Fibroblast of lung (primary cell): ENCODE results near the gene ATP6V0D1. TPM values are rescaled to one million over a fixed set of nuclear protein-coding genes. Genes with fewer than 3 reads are reported as not detected.

ENCODE experiments used
- DNase-seq, 2 donors: peaks; one replicate each; pipeline versions ENCODE4 v3.0.0 to v3.0.0-alpha.2; 2010; ENCODE audit warnings: low read depth in 2 of 2
- H2AFZ ChIP-seq: 2 replicates; pipeline ENCODE4 v1.5.1; 2012; ENCODE audit warnings: low read length, control low read depth, inconsistent platforms
- H3K27ac ChIP-seq: 2 replicates; pipeline ENCODE4 v1.5.1; 2011; ENCODE audit warnings: low read length, control low read depth; ENCODE audit not compliant: insufficient read depth
- H3K27me3 ChIP-seq: 2 replicates; pipeline ENCODE4 v1.5.1; 2011; ENCODE audit warnings: mild to moderate bottlenecking, low read length; ENCODE audit not compliant: control insufficient read depth, insufficient read depth
- H3K36me3 ChIP-seq: 2 replicates; pipeline ENCODE4 v1.5.1; 2011; ENCODE audit warnings: low read length; ENCODE audit not compliant: control insufficient read depth, insufficient read depth
- H3K4me1 ChIP-seq: 2 replicates; pipeline ENCODE4 v1.5.1; 2011; ENCODE audit warnings: low read length; ENCODE audit not compliant: control insufficient read depth, insufficient read depth; ENCODE audit errors: extremely low read depth
- H3K4me2 ChIP-seq: 2 replicates; pipeline ENCODE4 v1.5.1; 2011; ENCODE audit warnings: low read length, control low read depth; ENCODE audit not compliant: insufficient read depth; ENCODE audit errors: extremely low read depth
- H3K4me3 ChIP-seq, 4 experiments: fragments of 200-600 bp in 1 of 4; sonication (generic) in 1 of 4; replicated peaks in 1 of 4; 2 replicates each; pipeline ENCODE4 v1.5.1; 2011 to 2016; ENCODE audit warnings: low read length in 4 of 4, low read depth in 3 of 4, mild to moderate bottlenecking in 3 of 4, control low read depth in 2 of 4, inconsistent platforms in 1 of 4, mixed read lengths in 1 of 4; ENCODE audit not compliant: insufficient read depth in 1 of 4; ENCODE audit errors: control extremely low read depth in 1 of 4
- H3K79me2 ChIP-seq: 2 replicates; pipeline ENCODE4 v1.5.1; 2012; ENCODE audit warnings: mild to moderate bottlenecking, low read length, inconsistent platforms; ENCODE audit not compliant: control insufficient read depth, insufficient read depth
- H3K9ac ChIP-seq: 2 replicates; pipeline ENCODE4 v1.5.1; 2011; ENCODE audit warnings: mild to moderate bottlenecking, low read length, control low read depth; ENCODE audit not compliant: insufficient read depth
- H3K9me3 ChIP-seq: 2 replicates; pipeline ENCODE4 v1.5.1; 2012; ENCODE audit warnings: low read depth, low read length; ENCODE audit not compliant: control insufficient read depth, insufficient read depth
- H4K20me1 ChIP-seq: 2 replicates; pipeline ENCODE4 v1.5.1; 2011; ENCODE audit warnings: low read length; ENCODE audit not compliant: control insufficient read depth, insufficient read depth; ENCODE audit errors: extremely low read depth
- CTCF ChIP-seq, 2 donors: IDR thresholded peaks in 1 of 2; conservative IDR thresholded peaks in 1 of 2; 1 replicate in 1 of 2; 2 replicates in 1 of 2; pipeline ENCODE4 v1.5.1; 2011 to 2012; ENCODE audit warnings: low read length in 2 of 2, control low read depth in 1 of 2, inconsistent platforms in 1 of 2, low read depth in 1 of 2, mild to moderate bottlenecking in 1 of 2
- EZH2 ChIP-seq: IDR thresholded peaks from 2 replicates; pipeline ENCODE4 v1.5.1; 2012; ENCODE audit warnings: low read length, control low read depth, mild to moderate bottlenecking; ENCODE audit errors: missing control alignments
- polyA plus RNA-seq, 2 donors: library from polyadenylated mRNA; depleted of rRNA in 1 of 2; stranded (reverse) in 1 of 2; unstranded in 1 of 2; fragments of >200 nt; gene quantifications; 2 replicates each; pipeline ENCODE4 v1.2.1, GENCODE V29; 2011 to 2012; ENCODE audit warnings: missing spikeins in 1 of 2
- total RNA-seq: library from RNA; depleted of rRNA; stranded (reverse); fragments of >200 nt; gene quantifications from 2 replicates; pipeline ENCODE4 v1.2.1, GENCODE V29; 2014

ATP6V0D1 gene
- total and polyA plus RNA-seq, 2 donors (not counting 1 experiment from before 2014, with no cell fraction given) = 91.2 to 183 TPM

- DNase-seq = peak in 1 of 2 donors; percentile 28
Measured at GRCh38 chr16:67504031-67505021, 23.4 kb upstream of the ATP6V0D1 start.

GRCh38 chr16:67499106-67499505 is 18.1 kb upstream of the ATP6V0D1 start:
- peak in 1 of 2 donors; percentile 29 for DNase-seq
- H3K4me3 ChIP-seq = no peak overlapping the region
- no peaks in the 10 kb centered on the region for H3K36me3 ChIP-seq
- TF ChIP-seq CTCF (conservative IDR thresholded peaks at IDR 0.05 in 1 of 2, IDR thresholded peaks at IDR 0.05 in 1 of 2; ENCODE audit: low read depth in 1 of 2, low read length in 2 of 2) (no peak), EZH2 (no peak)
- peak overlapping the region; percentile 30 for H2AFZ ChIP-seq
- H3K27me3 ChIP-seq = no peaks in the 10 kb centered on the region
- H4K20me1 ChIP-seq = no peaks in the 10 kb centered on the region
- H3K27ac ChIP-seq = peak overlapping the region; percentile 44
- no peak overlapping the region for H3K9ac ChIP-seq
- H3K9me3 ChIP-seq = no peaks in the 10 kb centered on the region
- H3K4me1 ChIP-seq = peaks cover 8% of the 10 kb centered on the region
- H3K79me2 ChIP-seq = no peaks in the 10 kb centered on the region
- H3K4me2 ChIP-seq = peak overlapping the region; percentile 13

More at GRCh38 chr16:67504031-67505021, 23.4 kb upstream of the ATP6V0D1 start:
- TF ChIP-seq EZH2 (no peak), CTCF (conservative IDR thresholded peaks at IDR 0.05 in 1 of 2, IDR thresholded peaks at IDR 0.05 in 1 of 2; ENCODE audit: low read depth in 1 of 2, low read length in 2 of 2) (no peak)
- no peaks in the 10 kb centered on the region for H3K27me3 ChIP-seq
- no peak overlapping the region for H2AFZ ChIP-seq
- H3K4me1 ChIP-seq = peaks cover 2% of the 10 kb centered on the region
- H3K36me3 ChIP-seq = no peaks in the 10 kb centered on the region
- no peak overlapping the region for H3K9ac ChIP-seq
- no peaks in the 10 kb centered on the region for H3K79me2 ChIP-seq
- H3K9me3 ChIP-seq = no peaks in the 10 kb centered on the region
- no peak overlapping the region for H3K4me3 ChIP-seq
- no peaks in the 10 kb centered on the region for H4K20me1 ChIP-seq
- H3K27ac ChIP-seq = no peak overlapping the region
- H3K4me2 ChIP-seq = no peak overlapping the region

- no peak overlapping the region for H3K4me3 ChIP-seq
- no peak overlapping the region for H3K27ac ChIP-seq
- H3K9me3 ChIP-seq = no peaks in the 10 kb centered on the region
- H3K4me1 ChIP-seq = no peaks in the 10 kb centered on the region
- no peaks in the 10 kb centered on the region for H3K27me3 ChIP-seq
- H3K36me3 ChIP-seq = no peaks in the 10 kb centered on the region
- H3K9ac ChIP-seq = no peak overlapping the region
- TF ChIP-seq CTCF (conservative IDR thresholded peaks at IDR 0.05 in 1 of 2, IDR thresholded peaks at IDR 0.05 in 1 of 2; ENCODE audit: low read depth in 1 of 2, low read length in 2 of 2) (no peak), EZH2 (no peak)
- peak in 1 of 2 donors; percentile 64 for DNase-seq
- peak overlapping the region; percentile 8 for H3K4me2 ChIP-seq
- H4K20me1 ChIP-seq = no peaks in the 10 kb centered on the region
- H2AFZ ChIP-seq = no peak overlapping the region
- H3K79me2 ChIP-seq = no peaks in the 10 kb centered on the region
Measured at GRCh38 chr16:67490335-67491096, 9.6 kb upstream of the ATP6V0D1 start.
